HL-60 (cell line): Measurements from ENCODE around the gene NPPC.
"Not testable (repeated sequence)": the region's sequence is repeated elsewhere in the genome, so short reads cannot be mapped to it uniquely, and the experiment has no call there.

ENCODE experiments used
- DNase-seq, 2 experiments: peaks; one replicate each; pipeline ENCODE4 v3.0.0-alpha.2; 2010 to 2020; ENCODE audit warnings: low read depth in 1 of 2, low spot score in 1 of 2
- H3K27ac ChIP-seq: fragments of 250-450 bp; sonication (Bioruptor Pico); replicated peaks from 2 replicates; pipeline ENCODE4 v1.5.1; 2020; ENCODE audit warnings: mild to moderate bottlenecking, moderate library complexity
- H3K27me3 ChIP-seq: fragments of 250-450 bp; sonication (Bioruptor Pico); 2 replicates; pipeline ENCODE4 v1.5.1; 2021; ENCODE audit warnings: mild to moderate bottlenecking, moderate library complexity; ENCODE audit not compliant: insufficient read depth, poor library complexity, severe bottlenecking
- H3K4me3 ChIP-seq: replicated peaks from 2 replicates; pipeline ENCODE4 v1.5.1; 2011; ENCODE audit warnings: mild to moderate bottlenecking, control low read depth, low read length; ENCODE audit not compliant: insufficient read depth
- GABPA ChIP-seq: IDR thresholded peaks from 2 replicates; pipeline ENCODE4 v1.6.1; 2012; ENCODE audit warnings: low read depth
- POLR2AphosphoS5 ChIP-seq: IDR thresholded peaks from 2 replicates; pipeline ENCODE4 v1.6.1; 2012; ENCODE audit warnings: low read depth
- SPI1 ChIP-seq: IDR thresholded peaks from 2 replicates; pipeline ENCODE4 v1.6.1; 2012; ENCODE audit warnings: low read depth, mild to moderate bottlenecking, borderline replicate concordance
- TF ChIP-seq, protein P1 (sequence below): IDR thresholded peaks from one replicate; pipeline ENCODE4 v1.5.1; 2011; ENCODE audit warnings: low read length, control low read depth, inconsistent platforms; ENCODE audit not compliant: insufficient read depth
- TF ChIP-seq, protein P2 (sequence below): IDR thresholded peaks from 2 replicates; pipeline ENCODE4 v1.6.1; 2012; ENCODE audit warnings: low read depth; ENCODE audit not compliant: insufficient replicate concordance

NPPC gene

DNA sequence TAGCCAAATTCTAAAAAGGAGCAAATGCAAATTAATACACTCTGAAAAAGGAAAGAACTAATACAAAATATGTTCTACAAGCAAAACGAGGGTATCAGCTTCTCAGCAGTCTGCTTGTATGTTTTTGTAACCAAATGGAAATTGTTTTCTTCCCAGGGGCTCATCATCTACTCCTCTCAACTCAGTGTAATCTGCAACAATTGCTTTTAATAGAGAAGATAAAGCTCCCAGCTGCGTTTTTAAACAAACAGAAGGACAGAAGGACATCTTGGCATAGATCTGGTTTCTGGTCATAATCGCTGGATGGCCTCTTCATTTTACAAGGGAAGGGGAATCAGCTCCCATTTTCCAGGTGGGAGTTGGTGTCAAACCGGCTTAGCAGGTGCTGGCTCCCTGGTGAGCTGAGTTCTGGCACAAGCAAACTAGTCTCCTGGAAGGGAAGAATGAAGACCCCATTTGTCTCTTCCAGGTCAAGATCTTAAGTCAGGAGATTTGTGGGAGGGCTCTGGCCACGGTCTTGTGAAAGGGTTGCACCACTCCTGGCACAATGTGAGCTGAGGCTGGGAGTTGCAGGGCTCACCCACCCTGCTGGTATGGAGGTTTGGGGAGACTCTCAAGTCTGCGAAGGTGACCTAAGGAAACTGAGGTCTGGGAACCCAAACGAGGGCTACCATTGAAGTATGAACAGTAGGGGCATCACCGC lies 41.6 kb downstream of the NPPC start:
- no peak overlapping the region for H3K27ac ChIP-seq
- no peaks in the 10 kb centered on the region for H3K27me3 ChIP-seq
- TF ChIP-seq, protein P1, sequence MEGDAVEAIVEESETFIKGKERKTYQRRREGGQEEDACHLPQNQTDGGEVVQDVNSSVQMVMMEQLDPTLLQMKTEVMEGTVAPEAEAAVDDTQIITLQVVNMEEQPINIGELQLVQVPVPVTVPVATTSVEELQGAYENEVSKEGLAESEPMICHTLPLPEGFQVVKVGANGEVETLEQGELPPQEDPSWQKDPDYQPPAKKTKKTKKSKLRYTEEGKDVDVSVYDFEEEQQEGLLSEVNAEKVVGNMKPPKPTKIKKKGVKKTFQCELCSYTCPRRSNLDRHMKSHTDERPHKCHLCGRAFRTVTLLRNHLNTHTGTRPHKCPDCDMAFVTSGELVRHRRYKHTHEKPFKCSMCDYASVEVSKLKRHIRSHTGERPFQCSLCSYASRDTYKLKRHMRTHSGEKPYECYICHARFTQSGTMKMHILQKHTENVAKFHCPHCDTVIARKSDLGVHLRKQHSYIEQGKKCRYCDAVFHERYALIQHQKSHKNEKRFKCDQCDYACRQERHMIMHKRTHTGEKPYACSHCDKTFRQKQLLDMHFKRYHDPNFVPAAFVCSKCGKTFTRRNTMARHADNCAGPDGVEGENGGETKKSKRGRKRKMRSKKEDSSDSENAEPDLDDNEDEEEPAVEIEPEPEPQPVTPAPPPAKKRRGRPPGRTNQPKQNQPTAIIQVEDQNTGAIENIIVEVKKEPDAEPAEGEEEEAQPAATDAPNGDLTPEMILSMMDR: no peak
- TF ChIP-seq SPI1: no peak
- TF ChIP-seq POLR2AphosphoS5: no peak
- no peak for TF ChIP-seq GABPA
- TF ChIP-seq, protein P2, sequence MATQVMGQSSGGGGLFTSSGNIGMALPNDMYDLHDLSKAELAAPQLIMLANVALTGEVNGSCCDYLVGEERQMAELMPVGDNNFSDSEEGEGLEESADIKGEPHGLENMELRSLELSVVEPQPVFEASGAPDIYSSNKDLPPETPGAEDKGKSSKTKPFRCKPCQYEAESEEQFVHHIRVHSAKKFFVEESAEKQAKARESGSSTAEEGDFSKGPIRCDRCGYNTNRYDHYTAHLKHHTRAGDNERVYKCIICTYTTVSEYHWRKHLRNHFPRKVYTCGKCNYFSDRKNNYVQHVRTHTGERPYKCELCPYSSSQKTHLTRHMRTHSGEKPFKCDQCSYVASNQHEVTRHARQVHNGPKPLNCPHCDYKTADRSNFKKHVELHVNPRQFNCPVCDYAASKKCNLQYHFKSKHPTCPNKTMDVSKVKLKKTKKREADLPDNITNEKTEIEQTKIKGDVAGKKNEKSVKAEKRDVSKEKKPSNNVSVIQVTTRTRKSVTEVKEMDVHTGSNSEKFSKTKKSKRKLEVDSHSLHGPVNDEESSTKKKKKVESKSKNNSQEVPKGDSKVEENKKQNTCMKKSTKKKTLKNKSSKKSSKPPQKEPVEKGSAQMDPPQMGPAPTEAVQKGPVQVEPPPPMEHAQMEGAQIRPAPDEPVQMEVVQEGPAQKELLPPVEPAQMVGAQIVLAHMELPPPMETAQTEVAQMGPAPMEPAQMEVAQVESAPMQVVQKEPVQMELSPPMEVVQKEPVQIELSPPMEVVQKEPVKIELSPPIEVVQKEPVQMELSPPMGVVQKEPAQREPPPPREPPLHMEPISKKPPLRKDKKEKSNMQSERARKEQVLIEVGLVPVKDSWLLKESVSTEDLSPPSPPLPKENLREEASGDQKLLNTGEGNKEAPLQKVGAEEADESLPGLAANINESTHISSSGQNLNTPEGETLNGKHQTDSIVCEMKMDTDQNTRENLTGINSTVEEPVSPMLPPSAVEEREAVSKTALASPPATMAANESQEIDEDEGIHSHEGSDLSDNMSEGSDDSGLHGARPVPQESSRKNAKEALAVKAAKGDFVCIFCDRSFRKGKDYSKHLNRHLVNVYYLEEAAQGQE: no peak
- H3K4me3 ChIP-seq: no peak overlapping the region
- no peak for DNase-seq

DNA sequence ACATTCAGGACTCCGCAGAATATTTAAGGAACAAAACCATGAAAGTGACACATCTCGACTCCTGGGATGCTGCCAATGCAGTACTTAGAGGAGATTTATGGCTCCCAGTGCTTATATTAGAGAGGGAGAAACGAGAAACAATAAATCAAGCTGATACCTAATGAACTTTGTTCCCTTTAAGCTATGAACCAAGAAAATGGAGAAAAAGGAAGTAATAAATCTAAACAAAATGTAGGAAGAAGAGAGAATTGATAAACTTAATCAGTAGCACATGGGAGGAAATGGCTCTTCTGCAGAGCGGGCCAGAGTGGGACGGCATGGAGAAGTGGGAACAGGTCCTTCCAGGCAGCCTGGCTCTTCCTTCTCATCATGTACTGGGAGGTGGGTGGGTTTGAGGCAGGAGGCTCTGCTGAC lies 42.7 kb downstream of the NPPC start:
- Histone ChIP-seq H3K27ac (no peak overlapping the region), H3K27me3 (no peaks in the 10 kb centered on the region), H3K4me3 (no peak overlapping the region)
- DNase-seq: no peak
- no peak for TF ChIP-seq SPI1
- TF ChIP-seq, protein P1: no peak

DNA sequence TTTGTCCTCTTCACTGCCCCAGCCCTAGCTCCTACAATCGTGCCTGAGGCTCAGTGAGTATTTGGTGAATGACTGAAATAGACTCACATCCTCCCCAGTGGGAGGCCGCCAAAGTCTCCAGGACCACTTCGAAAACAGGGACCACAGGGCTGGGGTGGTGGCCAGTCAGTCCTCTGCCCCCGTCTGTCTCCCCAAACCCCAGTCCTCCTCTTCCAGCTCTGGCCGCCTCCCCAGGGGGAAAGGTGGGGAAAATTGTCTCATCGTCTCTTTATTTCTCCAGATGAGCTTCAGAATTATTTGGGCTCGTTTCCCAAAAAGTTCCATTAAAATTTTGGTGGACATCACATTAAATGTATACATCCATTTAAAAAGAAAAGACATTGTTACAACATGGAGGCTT lies 43.5 kb downstream of the NPPC start:
- no peak overlapping the region for H3K27ac ChIP-seq
- no peaks in the 10 kb centered on the region for H3K27me3 ChIP-seq

DNA sequence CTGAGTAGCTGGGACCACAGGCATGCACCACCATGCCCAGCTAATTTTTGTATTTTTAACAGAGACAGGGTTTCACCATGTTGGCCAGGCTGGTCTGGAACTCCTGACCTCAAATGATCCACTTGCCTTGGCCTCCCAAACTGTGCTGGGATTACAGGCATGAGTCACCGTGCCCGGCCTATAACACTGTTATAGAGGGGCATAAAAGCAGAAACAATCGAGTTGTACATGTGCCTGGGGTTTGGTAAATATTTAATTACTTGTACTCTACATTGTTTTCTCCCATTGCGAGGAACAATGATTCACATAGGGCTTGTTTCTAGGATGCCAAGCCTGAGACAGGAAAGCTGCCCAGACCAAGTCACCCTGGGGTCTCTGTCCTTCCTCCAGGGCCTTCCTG lies 45.8 kb downstream of the NPPC start:
- H3K27me3 ChIP-seq, H3K27ac ChIP-seq, DNase-seq, H3K4me3 ChIP-seq: not testable (repeated sequence)

More for the DNA sequence above, 43.5 kb downstream of the NPPC start:
- DNase-seq: no peak
- TF ChIP-seq, protein P2: no peak
- TF ChIP-seq SPI1: no peak
- TF ChIP-seq, protein P1: no peak
- TF ChIP-seq GABPA: no peak
- H3K4me3 ChIP-seq: no peak overlapping the region
